HCT116 (cell line): Measurements from ENCODE around the gene PPP1R1A. TPM values are rescaled to one million over a fixed set of nuclear protein-coding genes. Genes with fewer than 3 reads are reported as not detected.

Source experiments
- total RNA-seq: library from RNA; stranded (reverse); gene quantifications from one replicate; pipeline ENCODE4 v1.2.1, GENCODE V29; 2021; ENCODE audit not compliant: unreplicated experiment

The PPP1R1A gene
- total RNA-seq, 1 experiment from 2014 or later = 0.61 TPM

Other genes starting within 250 kb of the PPP1R1A start
- not detected for gene GPR84, start 224.2 kb downstream of the PPP1R1A start, total RNA-seq
- gene ZNF385A, start 203.9 kb downstream of the PPP1R1A start, total RNA-seq = 34.7 TPM
- 49.7 TPM for gene ITGA5, start 169.4 kb downstream of the PPP1R1A start, total RNA-seq
- gene GTSF1, start 115.1 kb downstream of the PPP1R1A start, total RNA-seq = 229 TPM
- gene NCKAP1L, start 90.9 kb downstream of the PPP1R1A start, total RNA-seq = 1.1 TPM
- 0.52 TPM for gene PDE1B, start 39.1 kb downstream of the PPP1R1A start, total RNA-seq
- gene LACRT, start 46.2 kb upstream of the PPP1R1A start, total RNA-seq = not detected
- gene DCD, start 59.7 kb upstream of the PPP1R1A start, total RNA-seq = not detected